Measurements from ENCODE around the gene PROM1.

DNA sequence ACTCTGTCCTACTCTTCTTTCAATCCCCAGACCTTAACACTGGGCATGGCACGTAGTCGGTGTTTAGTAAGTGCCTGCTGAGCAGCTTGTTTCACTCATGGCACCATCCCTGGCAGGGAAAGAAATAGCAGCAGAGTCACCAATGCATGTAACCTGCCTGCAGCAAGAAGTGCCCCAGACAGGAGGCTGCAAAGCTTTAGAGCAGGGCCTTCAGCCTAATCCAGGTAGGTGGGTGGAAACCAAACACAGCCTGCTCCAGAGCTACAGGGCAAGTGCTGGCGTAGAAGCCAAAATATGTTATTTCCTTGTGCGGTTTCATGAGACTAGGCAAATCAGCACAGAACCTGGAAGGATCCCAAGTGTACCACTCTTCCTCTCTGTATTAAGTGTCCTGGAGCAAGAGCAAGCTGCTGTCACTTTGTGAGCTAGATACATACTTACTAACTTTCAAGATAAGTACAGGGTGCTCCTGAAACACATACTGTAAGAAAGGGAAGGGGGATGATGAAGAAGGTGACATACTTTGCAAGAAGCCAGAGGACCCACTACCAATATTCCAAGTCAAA is 5.5 kb downstream of the PROM1 start:
- TF ChIP-seq, protein P1, sequence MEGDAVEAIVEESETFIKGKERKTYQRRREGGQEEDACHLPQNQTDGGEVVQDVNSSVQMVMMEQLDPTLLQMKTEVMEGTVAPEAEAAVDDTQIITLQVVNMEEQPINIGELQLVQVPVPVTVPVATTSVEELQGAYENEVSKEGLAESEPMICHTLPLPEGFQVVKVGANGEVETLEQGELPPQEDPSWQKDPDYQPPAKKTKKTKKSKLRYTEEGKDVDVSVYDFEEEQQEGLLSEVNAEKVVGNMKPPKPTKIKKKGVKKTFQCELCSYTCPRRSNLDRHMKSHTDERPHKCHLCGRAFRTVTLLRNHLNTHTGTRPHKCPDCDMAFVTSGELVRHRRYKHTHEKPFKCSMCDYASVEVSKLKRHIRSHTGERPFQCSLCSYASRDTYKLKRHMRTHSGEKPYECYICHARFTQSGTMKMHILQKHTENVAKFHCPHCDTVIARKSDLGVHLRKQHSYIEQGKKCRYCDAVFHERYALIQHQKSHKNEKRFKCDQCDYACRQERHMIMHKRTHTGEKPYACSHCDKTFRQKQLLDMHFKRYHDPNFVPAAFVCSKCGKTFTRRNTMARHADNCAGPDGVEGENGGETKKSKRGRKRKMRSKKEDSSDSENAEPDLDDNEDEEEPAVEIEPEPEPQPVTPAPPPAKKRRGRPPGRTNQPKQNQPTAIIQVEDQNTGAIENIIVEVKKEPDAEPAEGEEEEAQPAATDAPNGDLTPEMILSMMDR (IDR thresholded peaks at IDR 0.05; ENCODE audit: borderline replicate concordance, extremely low read depth, low read length, poor library complexity, severe bottlenecking) = no peak
- no peak for TF ChIP-seq EZH2 (IDR thresholded peaks at IDR 0.05; ENCODE audit: borderline replicate concordance, low read depth, low read length, severe bottlenecking)

All from DND-41 (cell line).